IMR-90 (cell line): ENCODE results near the gene BORA. TPM values are rescaled to one million over a fixed set of nuclear protein-coding genes. Genes with fewer than 3 reads are reported as not detected.

Source experiments
- ATAC-seq: fragments of 200-7000 bp; cut with Tn5 transposase; 2 replicates; pipeline ENCODE4 v1.9.1; 2020; ENCODE audit warnings: low read depth, mild to moderate bottlenecking, moderate library complexity
- BruUV-seq: library from RNA; stranded (reverse); fragments of 400-500 nt; replicated peaks from 2 replicates; lab custom pipeline; 2021; lab: Mats Ljungman, UMichigan
- CTCF ChIA-PET: fragments of 300-600 bp; formaldehyde crosslinking; extraction: SDS; loops from one replicate; lab custom pipeline; 2021; ENCODE audit warnings: antibody characterized with exemption; lab: Yijun Ruan, JAX
- POLR2A ChIA-PET: fragments of 300-600 bp; sonication (Branson Sonifier 250); formaldehyde crosslinking; loops from one replicate; lab custom pipeline; 2022; ENCODE audit warnings: antibody characterized with exemption; ENCODE audit not compliant: unreplicated experiment; lab: Charles Lee
- DNase-seq: peaks from one replicate; pipeline ENCODE4 v3.0.0; 2013
- H2AFZ ChIP-seq: replicated peaks from 2 replicates; pipeline ENCODE3; 2013; ENCODE audit warnings: low read length, mild to moderate bottlenecking; ENCODE audit not compliant: poor library complexity
- H2AK5ac ChIP-seq: 2 replicates; pipeline ENCODE4 v1.6.1; 2013; ENCODE audit warnings: low read depth, low read length, inconsistent platforms
- H2AK9ac ChIP-seq: replicated peaks from 2 replicates; pipeline ENCODE3; 2013; ENCODE audit warnings: mild to moderate bottlenecking, low read depth, low read length, moderate library complexity; ENCODE audit not compliant: poor library complexity
- H2BK120ac ChIP-seq: 2 replicates; pipeline ENCODE4 v1.6.1; 2013; ENCODE audit warnings: low read depth, low read length, inconsistent platforms
- H2BK15ac ChIP-seq: 3 replicates; pipeline ENCODE4 v1.6.1; 2013; ENCODE audit warnings: low read depth, low read length, inconsistent platforms
- H2BK20ac ChIP-seq: 2 replicates; pipeline ENCODE4 v1.6.1; 2013; ENCODE audit warnings: low read depth, mild to moderate bottlenecking, inconsistent platforms, low read length, moderate library complexity
- H2BK5ac ChIP-seq: 2 replicates; pipeline ENCODE4 v1.6.1; 2013; ENCODE audit warnings: mild to moderate bottlenecking, low read depth, low read length, inconsistent platforms; ENCODE audit not compliant: poor library complexity, severe bottlenecking
- H3K14ac ChIP-seq: replicated peaks from 2 replicates; pipeline ENCODE4 v1.6.1; 2013; ENCODE audit warnings: low read depth, low read length, inconsistent platforms
- H3K18ac ChIP-seq: 2 replicates; pipeline ENCODE4 v1.6.1; 2013; ENCODE audit warnings: low read depth, low read length, control low read depth
- H3K23ac ChIP-seq: 2 replicates; pipeline ENCODE4 v1.6.1; 2013; ENCODE audit warnings: low read depth, low read length, inconsistent platforms
- H3K27ac ChIP-seq: 2 replicates; pipeline ENCODE4 v1.5.1; 2013; ENCODE audit warnings: mild to moderate bottlenecking, control low read depth, low read length; ENCODE audit not compliant: insufficient read depth
- H3K27me3 ChIP-seq: 2 replicates; pipeline ENCODE4 v1.6.1; 2013; ENCODE audit warnings: low read length; ENCODE audit not compliant: control insufficient read depth, insufficient read depth
- H3K36me3 ChIP-seq: 2 replicates; pipeline ENCODE4 v1.6.1; 2013; ENCODE audit warnings: low read length, mixed read lengths; ENCODE audit not compliant: control insufficient read depth, insufficient read depth
- H3K4ac ChIP-seq: 2 replicates; pipeline ENCODE4 v1.6.1; 2013; ENCODE audit warnings: low read depth, low read length, inconsistent platforms
- H3K4me1 ChIP-seq: 2 replicates; pipeline ENCODE4 v1.6.1; 2013; ENCODE audit warnings: low read length, mixed read lengths; ENCODE audit not compliant: control insufficient read depth, insufficient read depth
- H3K4me2 ChIP-seq: 2 replicates; pipeline ENCODE4 v1.6.1; 2013; ENCODE audit warnings: low read depth, mild to moderate bottlenecking, control low read depth, low read length, moderate library complexity
- H3K4me3 ChIP-seq: 2 replicates; pipeline ENCODE4 v1.5.1; 2013; ENCODE audit warnings: low read depth, mild to moderate bottlenecking, control low read depth, low read length, moderate library complexity; ENCODE audit not compliant: insufficient read depth
- H3K56ac ChIP-seq: 2 replicates; pipeline ENCODE4 v1.6.1; 2013; ENCODE audit warnings: low read length, inconsistent platforms; ENCODE audit not compliant: insufficient read depth; ENCODE audit errors: extremely low read depth
- H3K79me1 ChIP-seq, 2 experiments: 2 replicates each; pipeline ENCODE4 v1.6.1; 2013; ENCODE audit warnings: low read length in 2 of 2, inconsistent platforms in 1 of 2, low read depth in 1 of 2
- H3K9ac ChIP-seq: 2 replicates; pipeline ENCODE4 v1.6.1; 2013; ENCODE audit warnings: low read depth, low read length, control low read depth
- H3K9me1 ChIP-seq: 2 replicates; pipeline ENCODE4 v1.6.1; 2013; ENCODE audit warnings: low read length, inconsistent platforms; ENCODE audit not compliant: insufficient read depth
- H3K9me3 ChIP-seq: 2 replicates; pipeline ENCODE4 v1.6.1; 2013; ENCODE audit warnings: low read length; ENCODE audit not compliant: control insufficient read depth, insufficient read depth
- H4K20me1 ChIP-seq: 2 replicates; pipeline ENCODE4 v1.6.1; 2013; ENCODE audit warnings: low read length, inconsistent platforms; ENCODE audit not compliant: insufficient read depth
- H4K5ac ChIP-seq: 2 replicates; pipeline ENCODE4 v1.6.1; 2013; ENCODE audit warnings: mild to moderate bottlenecking, low read depth, low read length, control low read depth
- H4K8ac ChIP-seq, 2 experiments: 2 replicates each; pipeline ENCODE4 v1.6.1; 2013; ENCODE audit warnings: low read depth in 2 of 2, low read length in 2 of 2, control low read depth in 1 of 2, inconsistent platforms in 1 of 2
- H4K91ac ChIP-seq: 2 replicates; pipeline ENCODE4 v1.6.1; 2013; ENCODE audit warnings: low read depth, low read length, inconsistent platforms; ENCODE audit not compliant: insufficient read depth
- CEBPB ChIP-seq: IDR thresholded peaks from 2 replicates; pipeline ENCODE4 v1.6.1; 2012; ENCODE audit warnings: low read depth, low read length, improper control_type of control experiment
- CHD1 ChIP-seq: IDR thresholded peaks from 2 replicates; pipeline ENCODE4 v1.6.1; 2012; ENCODE audit warnings: low read depth, low read length, improper control_type of control experiment
- ELK1 ChIP-seq: fragments of 150-350 bp; IDR thresholded peaks from 2 replicates; pipeline ENCODE4 v1.6.1; 2016; ENCODE audit warnings: low read depth, mild to moderate bottlenecking, low read length, moderate library complexity, borderline replicate concordance
- FOS ChIP-seq: fragments of 150-350 bp; IDR thresholded peaks from 2 replicates; pipeline ENCODE4 v1.6.1; 2016; ENCODE audit warnings: low read depth, low read length
- MAFK ChIP-seq: IDR thresholded peaks from 2 replicates; pipeline ENCODE4 v1.6.1; 2012; ENCODE audit warnings: low read depth, low read length, improper control_type of control experiment
- NFE2L2 ChIP-seq: fragments of 150-350 bp; IDR thresholded peaks from 2 replicates; pipeline ENCODE4 v1.6.1; 2016; ENCODE audit warnings: low read depth, mild to moderate bottlenecking, low read length
- POLR2A ChIP-seq: IDR thresholded peaks from 2 replicates; pipeline ENCODE4 v1.6.1; 2012; ENCODE audit warnings: mild to moderate bottlenecking, low read depth, low read length
- RAD21 ChIP-seq: IDR thresholded peaks from 2 replicates; pipeline ENCODE4 v1.6.1; 2012; ENCODE audit warnings: low read length, improper control_type of control experiment
- RFX5 ChIP-seq: IDR thresholded peaks from 2 replicates; pipeline ENCODE4 v1.8.0; 2012; ENCODE audit warnings: low read depth, mild to moderate bottlenecking, low read length, moderate library complexity
- SMC3 ChIP-seq: fragments of 150-350 bp; IDR thresholded peaks from 2 replicates; pipeline ENCODE4 v1.6.1; 2016; ENCODE audit warnings: low read depth, mild to moderate bottlenecking, antibody characterized with exemption, low read length, moderate library complexity
- WGBS, 2 experiments: methylation state at CpG; one replicate each; pipeline versions ENCODE4 v1.1.5 to v1.1.7; 2013; ENCODE audit warnings: missing lambda C conversion rate in 2 of 2; ENCODE audit not compliant: insufficient read length in 1 of 2; ENCODE audit errors: extremely low coverage in 2 of 2; 5-methylcytosine and 5-hydroxymethylcytosine counted together
- dilution Hi-C: fragments of 300-500 bp; cut with HindIII; formaldehyde crosslinking; loops from one replicate; pipeline ENCODE4 v1.14.3; 2018; ENCODE audit warnings: low sequenced_read_pairs; ENCODE audit not compliant: unreplicated experiment
- in situ Hi-C: fragments of 300-500 bp; cut with MboI; formaldehyde crosslinking; loops from 3 replicates; pipeline ENCODE4 v1.14.3; 2019; ENCODE audit warnings: low sequenced_read_pairs, inconsistent platforms, mixed read lengths
- intact Hi-C: fragments of 100-400 bp; cut with micrococcal nuclease; formaldehyde crosslinking; loops from 2 replicates; pipeline ENCODE4 v1.10.0; 2022
- polyA plus RNA-seq, 3 experiments: library from polyadenylated mRNA; depleted of rRNA; stranded (reverse); fragments of >200 nt; gene quantifications; 2 replicates each; pipeline ENCODE4 v1.2.3, GENCODE V29; 2012; ENCODE audit warnings: low replicate concordance in 1 of 3
- total RNA-seq: library from RNA; depleted of rRNA; stranded (reverse); fragments of >200 nt; gene quantifications from 2 replicates; pipeline ENCODE4 v1.2.3, GENCODE V29; 2012

BORA gene
- total and polyA plus RNA-seq, 2 of the 4 experiments (the other 2 are of a cell fraction), result 4.0 to 12.2 TPM

- ChIA-PET CTCF (no interaction called here), POLR2A (no interaction called here)
- Histone ChIP-seq H4K8ac (no peak overlapping the region), H4K20me1 (no peaks in the 10 kb centered on the region), H3K14ac (no peak overlapping the region), H3K9ac (no peak overlapping the region), H2BK5ac (no peak overlapping the region), H3K4ac (no peak overlapping the region), H3K9me1 (no peaks in the 10 kb centered on the region), H2BK20ac (no peak overlapping the region), H4K91ac (no peak overlapping the region), H2AK9ac (no peak overlapping the region), H3K56ac (no peak overlapping the region), H3K4me2 (no peak overlapping the region), H4K5ac (no peak overlapping the region), H3K4me3 (no peak overlapping the region), H2BK120ac (no peak overlapping the region), H3K27me3 (no peaks in the 10 kb centered on the region), H3K18ac (no peak overlapping the region), H3K27ac (no peak overlapping the region), H3K4me1 (no peaks in the 10 kb centered on the region), H3K23ac (no peak overlapping the region), H3K36me3 (peaks cover 40% of the 10 kb centered on the region), H2AFZ (no peak overlapping the region), H2BK15ac (no peak overlapping the region), H2AK5ac (no peak overlapping the region), H3K9me3 (no peaks in the 10 kb centered on the region), H3K79me1 (peaks cover 0 to 7% of the 10 kb centered on the region in 2 experiments; a peak in 1 of 4 replicates)
- TF ChIP-seq POLR2A, result no peak
- TF ChIP-seq CHD1, result no peak
- TF ChIP-seq MAFK, result no peak
- TF ChIP-seq RFX5, result no peak
- TF ChIP-seq ELK1, result no peak
- no peak for TF ChIP-seq CEBPB
- TF ChIP-seq SMC3, result no peak
- TF ChIP-seq NFE2L2, result no peak
- no peak for TF ChIP-seq RAD21
- no peak for TF ChIP-seq FOS
- peak; percentile 11 for DNase-seq
- no TSS peak for BruUV-seq
- WGBS, 2 experiments, result no CpG with 5 or more reads among the region's 4 CpGs
- intact Hi-C loops, result no loop called here
- in situ Hi-C loops, result no loop called here
- peak; percentile 37; the same call in 1 of the 2 replicates for ATAC-seq
- dilution Hi-C loops, result no loop called here
These were observed 30.2 kb downstream of the BORA start for GRCh38 chr13:72757792-72758535.
